IMR-90 (cell line): ENCODE data around the gene RAB20. TPM values are rescaled to one million over a fixed set of nuclear protein-coding genes. Genes with fewer than 3 reads are reported as not detected.

Experiments used
- ATAC-seq: fragments of 200-7000 bp; cut with Tn5 transposase; 2 replicates; pipeline ENCODE4 v1.9.1; 2020; ENCODE audit warnings: low read depth, mild to moderate bottlenecking, moderate library complexity
- BruUV-seq: library from RNA; stranded (reverse); fragments of 400-500 nt; replicated peaks from 2 replicates; lab custom pipeline; 2021; lab: Mats Ljungman, UMichigan
- CTCF ChIA-PET: fragments of 300-600 bp; formaldehyde crosslinking; extraction: SDS; loops from one replicate; lab custom pipeline; 2021; ENCODE audit warnings: antibody characterized with exemption; lab: Yijun Ruan, JAX
- POLR2A ChIA-PET: fragments of 300-600 bp; sonication (Branson Sonifier 250); formaldehyde crosslinking; loops from one replicate; lab custom pipeline; 2022; ENCODE audit warnings: antibody characterized with exemption; ENCODE audit not compliant: unreplicated experiment; lab: Charles Lee
- DNase-seq: peaks from one replicate; pipeline ENCODE4 v3.0.0; 2013
- H2AFZ ChIP-seq: replicated peaks from 2 replicates; pipeline ENCODE3; 2013; ENCODE audit warnings: low read length, mild to moderate bottlenecking; ENCODE audit not compliant: poor library complexity
- H2AK5ac ChIP-seq: 2 replicates; pipeline ENCODE4 v1.6.1; 2013; ENCODE audit warnings: low read depth, low read length, inconsistent platforms
- H2AK9ac ChIP-seq: replicated peaks from 2 replicates; pipeline ENCODE3; 2013; ENCODE audit warnings: mild to moderate bottlenecking, low read depth, low read length, moderate library complexity; ENCODE audit not compliant: poor library complexity
- H2BK120ac ChIP-seq: 2 replicates; pipeline ENCODE4 v1.6.1; 2013; ENCODE audit warnings: low read depth, low read length, inconsistent platforms
- H2BK15ac ChIP-seq: 3 replicates; pipeline ENCODE4 v1.6.1; 2013; ENCODE audit warnings: low read depth, low read length, inconsistent platforms
- H2BK20ac ChIP-seq: 2 replicates; pipeline ENCODE4 v1.6.1; 2013; ENCODE audit warnings: low read depth, mild to moderate bottlenecking, inconsistent platforms, low read length, moderate library complexity
- H2BK5ac ChIP-seq: 2 replicates; pipeline ENCODE4 v1.6.1; 2013; ENCODE audit warnings: mild to moderate bottlenecking, low read depth, low read length, inconsistent platforms; ENCODE audit not compliant: poor library complexity, severe bottlenecking
- H3K14ac ChIP-seq: replicated peaks from 2 replicates; pipeline ENCODE4 v1.6.1; 2013; ENCODE audit warnings: low read depth, low read length, inconsistent platforms
- H3K18ac ChIP-seq: 2 replicates; pipeline ENCODE4 v1.6.1; 2013; ENCODE audit warnings: low read depth, low read length, control low read depth
- H3K23ac ChIP-seq: 2 replicates; pipeline ENCODE4 v1.6.1; 2013; ENCODE audit warnings: low read depth, low read length, inconsistent platforms
- H3K27ac ChIP-seq: 2 replicates; pipeline ENCODE4 v1.5.1; 2013; ENCODE audit warnings: mild to moderate bottlenecking, control low read depth, low read length; ENCODE audit not compliant: insufficient read depth
- H3K27me3 ChIP-seq: 2 replicates; pipeline ENCODE4 v1.6.1; 2013; ENCODE audit warnings: low read length; ENCODE audit not compliant: control insufficient read depth, insufficient read depth
- H3K36me3 ChIP-seq: 2 replicates; pipeline ENCODE4 v1.6.1; 2013; ENCODE audit warnings: low read length, mixed read lengths; ENCODE audit not compliant: control insufficient read depth, insufficient read depth
- H3K4ac ChIP-seq: 2 replicates; pipeline ENCODE4 v1.6.1; 2013; ENCODE audit warnings: low read depth, low read length, inconsistent platforms
- H3K4me1 ChIP-seq: 2 replicates; pipeline ENCODE4 v1.6.1; 2013; ENCODE audit warnings: low read length, mixed read lengths; ENCODE audit not compliant: control insufficient read depth, insufficient read depth
- H3K4me2 ChIP-seq: 2 replicates; pipeline ENCODE4 v1.6.1; 2013; ENCODE audit warnings: low read depth, mild to moderate bottlenecking, control low read depth, low read length, moderate library complexity
- H3K4me3 ChIP-seq: 2 replicates; pipeline ENCODE4 v1.5.1; 2013; ENCODE audit warnings: low read depth, mild to moderate bottlenecking, control low read depth, low read length, moderate library complexity; ENCODE audit not compliant: insufficient read depth
- H3K56ac ChIP-seq: 2 replicates; pipeline ENCODE4 v1.6.1; 2013; ENCODE audit warnings: low read length, inconsistent platforms; ENCODE audit not compliant: insufficient read depth; ENCODE audit errors: extremely low read depth
- H3K79me1 ChIP-seq, 2 experiments: 2 replicates each; pipeline ENCODE4 v1.6.1; 2013; ENCODE audit warnings: low read length in 2 of 2, inconsistent platforms in 1 of 2, low read depth in 1 of 2
- H3K9ac ChIP-seq: 2 replicates; pipeline ENCODE4 v1.6.1; 2013; ENCODE audit warnings: low read depth, low read length, control low read depth
- H3K9me1 ChIP-seq: 2 replicates; pipeline ENCODE4 v1.6.1; 2013; ENCODE audit warnings: low read length, inconsistent platforms; ENCODE audit not compliant: insufficient read depth
- H3K9me3 ChIP-seq: 2 replicates; pipeline ENCODE4 v1.6.1; 2013; ENCODE audit warnings: low read length; ENCODE audit not compliant: control insufficient read depth, insufficient read depth
- H4K20me1 ChIP-seq: 2 replicates; pipeline ENCODE4 v1.6.1; 2013; ENCODE audit warnings: low read length, inconsistent platforms; ENCODE audit not compliant: insufficient read depth
- H4K5ac ChIP-seq: 2 replicates; pipeline ENCODE4 v1.6.1; 2013; ENCODE audit warnings: mild to moderate bottlenecking, low read depth, low read length, control low read depth
- H4K8ac ChIP-seq, 2 experiments: 2 replicates each; pipeline ENCODE4 v1.6.1; 2013; ENCODE audit warnings: low read depth in 2 of 2, low read length in 2 of 2, control low read depth in 1 of 2, inconsistent platforms in 1 of 2
- H4K91ac ChIP-seq: 2 replicates; pipeline ENCODE4 v1.6.1; 2013; ENCODE audit warnings: low read depth, low read length, inconsistent platforms; ENCODE audit not compliant: insufficient read depth
- BHLHE40 ChIP-seq: fragments of 150-350 bp; IDR thresholded peaks from 2 replicates; pipeline ENCODE4 v1.6.1; 2016; ENCODE audit warnings: mild to moderate bottlenecking, low read depth, low read length
- CEBPB ChIP-seq: IDR thresholded peaks from 2 replicates; pipeline ENCODE4 v1.6.1; 2012; ENCODE audit warnings: low read depth, low read length, improper control_type of control experiment
- CHD1 ChIP-seq: IDR thresholded peaks from 2 replicates; pipeline ENCODE4 v1.6.1; 2012; ENCODE audit warnings: low read depth, low read length, improper control_type of control experiment
- FOS ChIP-seq: fragments of 150-350 bp; IDR thresholded peaks from 2 replicates; pipeline ENCODE4 v1.6.1; 2016; ENCODE audit warnings: low read depth, low read length
- MAFK ChIP-seq: IDR thresholded peaks from 2 replicates; pipeline ENCODE4 v1.6.1; 2012; ENCODE audit warnings: low read depth, low read length, improper control_type of control experiment
- POLR2A ChIP-seq: IDR thresholded peaks from 2 replicates; pipeline ENCODE4 v1.6.1; 2012; ENCODE audit warnings: mild to moderate bottlenecking, low read depth, low read length
- RAD21 ChIP-seq: IDR thresholded peaks from 2 replicates; pipeline ENCODE4 v1.6.1; 2012; ENCODE audit warnings: low read length, improper control_type of control experiment
- RCOR1 ChIP-seq: IDR thresholded peaks from 2 replicates; pipeline ENCODE4 v1.6.1; 2012; ENCODE audit warnings: mild to moderate bottlenecking, low read length, improper control_type of control experiment; ENCODE audit not compliant: insufficient replicate concordance
- WGBS, 2 experiments: methylation state at CpG; one replicate each; pipeline versions ENCODE4 v1.1.5 to v1.1.7; 2013; ENCODE audit warnings: missing lambda C conversion rate in 2 of 2; ENCODE audit not compliant: insufficient read length in 1 of 2; ENCODE audit errors: extremely low coverage in 2 of 2; 5-methylcytosine and 5-hydroxymethylcytosine counted together
- dilution Hi-C: fragments of 300-500 bp; cut with HindIII; formaldehyde crosslinking; loops from one replicate; pipeline ENCODE4 v1.14.3; 2018; ENCODE audit warnings: low sequenced_read_pairs; ENCODE audit not compliant: unreplicated experiment
- in situ Hi-C: fragments of 300-500 bp; cut with MboI; formaldehyde crosslinking; loops from 3 replicates; pipeline ENCODE4 v1.14.3; 2019; ENCODE audit warnings: low sequenced_read_pairs, inconsistent platforms, mixed read lengths
- intact Hi-C: fragments of 100-400 bp; cut with micrococcal nuclease; formaldehyde crosslinking; loops from 2 replicates; pipeline ENCODE4 v1.10.0; 2022
- polyA plus RNA-seq, 3 experiments: library from polyadenylated mRNA; depleted of rRNA; stranded (reverse); fragments of >200 nt; gene quantifications; 2 replicates each; pipeline ENCODE4 v1.2.3, GENCODE V29; 2012; ENCODE audit warnings: low replicate concordance in 1 of 3
- total RNA-seq: library from RNA; depleted of rRNA; stranded (reverse); fragments of >200 nt; gene quantifications from 2 replicates; pipeline ENCODE4 v1.2.3, GENCODE V29; 2012
- TF ChIP-seq, protein P1 (sequence below): fragments of 150-350 bp; IDR thresholded peaks from 2 replicates; pipeline ENCODE4 v1.6.1; 2017; ENCODE audit warnings: mild to moderate bottlenecking, antibody characterized with exemption, low read length, low read depth

RAB20 gene
- total and polyA plus RNA-seq, 2 of the 4 experiments (the other 2 are of a cell fraction), result 3.8 to 5.1 TPM

GRCh38 chr13:110553417-110553816, 8.1 kb downstream of the RAB20 start:
- H3K9ac ChIP-seq, result no peak overlapping the region
- no peak overlapping the region for H4K91ac ChIP-seq
- no peak overlapping the region for H3K27ac ChIP-seq
- H3K79me1 ChIP-seq, result peaks cover 0 to 4% of the 10 kb centered on the region in 2 experiments; a peak in 2 of 4 replicates
- DNase-seq (no peak), ATAC-seq (no peak)
- no peak overlapping the region for H4K8ac ChIP-seq
- H3K4me3 ChIP-seq, result no peak overlapping the region
- TF ChIP-seq RAD21 (no peak), CEBPB (no peak), BHLHE40 (no peak), FOS (no peak), RCOR1 (no peak), CHD1 (no peak), POLR2A (no peak), MAFK (no peak)
- TF ChIP-seq, protein P1, sequence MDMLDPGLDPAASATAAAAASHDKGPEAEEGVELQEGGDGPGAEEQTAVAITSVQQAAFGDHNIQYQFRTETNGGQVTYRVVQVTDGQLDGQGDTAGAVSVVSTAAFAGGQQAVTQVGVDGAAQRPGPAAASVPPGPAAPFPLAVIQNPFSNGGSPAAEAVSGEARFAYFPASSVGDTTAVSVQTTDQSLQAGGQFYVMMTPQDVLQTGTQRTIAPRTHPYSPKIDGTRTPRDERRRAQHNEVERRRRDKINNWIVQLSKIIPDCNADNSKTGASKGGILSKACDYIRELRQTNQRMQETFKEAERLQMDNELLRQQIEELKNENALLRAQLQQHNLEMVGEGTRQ, result no peak
- ChIA-PET CTCF (no interaction called here), POLR2A (no interaction called here)
- H2BK15ac ChIP-seq, result no peak overlapping the region
- no peak overlapping the region for H2BK120ac ChIP-seq
- no peak overlapping the region for H3K18ac ChIP-seq
- H3K4ac ChIP-seq, result no peak overlapping the region
- peaks cover 2% of the 10 kb centered on the region; the same call in 1 of the 2 replicates for H3K9me3 ChIP-seq
- H3K23ac ChIP-seq, result no peak overlapping the region
- H2AK9ac ChIP-seq, result no peak overlapping the region
- no peak overlapping the region for H3K14ac ChIP-seq
- no peak overlapping the region for H3K56ac ChIP-seq
- 93% methylated on average over 2 of the region's 4 CpGs; no CpG with 5 or more reads in 1 of the 2 experiments for WGBS, 2 experiments
- no TSS peak for BruUV-seq
- H2AK5ac ChIP-seq, result no peak overlapping the region
- peaks cover 5% of the 10 kb centered on the region; the same call in 1 of the 2 replicates for H4K20me1 ChIP-seq
- no peak overlapping the region for H2BK20ac ChIP-seq
- dilution Hi-C loops (no loop called here), intact Hi-C loops (no loop called here), in situ Hi-C loops (no loop called here)
- H3K36me3 ChIP-seq, result 0 out of 2 replicates have a peak, but pooled peaks cover 2% of the 10 kb centered on the region
- H2AFZ ChIP-seq, result no peak overlapping the region
- H4K5ac ChIP-seq, result no peak overlapping the region
- no peaks in the 10 kb centered on the region for H3K27me3 ChIP-seq
- H3K4me1 ChIP-seq, result peaks cover 3% of the 10 kb centered on the region; the same call in 1 of the 2 replicates
- no peak overlapping the region for H3K4me2 ChIP-seq
- no peaks in the 10 kb centered on the region for H3K9me1 ChIP-seq
- no peak overlapping the region for H2BK5ac ChIP-seq
